ENCODE results near the gene MKNK2. TPM values are rescaled to one million over a fixed set of nuclear protein-coding genes. Genes with fewer than 3 reads are reported as not detected.
A peak's percentile ranks its signal among the peaks of the same experiment; 100 is the strongest.
"Not testable (repeated sequence)": the region's sequence is repeated elsewhere in the genome, so short reads cannot be mapped to it uniquely, and the experiment has no call there.

MKNK2 gene
- total and polyA plus RNA-seq, 3 experiments from 2014 or later: 50.8 to 147 (median 137) TPM

DNA sequence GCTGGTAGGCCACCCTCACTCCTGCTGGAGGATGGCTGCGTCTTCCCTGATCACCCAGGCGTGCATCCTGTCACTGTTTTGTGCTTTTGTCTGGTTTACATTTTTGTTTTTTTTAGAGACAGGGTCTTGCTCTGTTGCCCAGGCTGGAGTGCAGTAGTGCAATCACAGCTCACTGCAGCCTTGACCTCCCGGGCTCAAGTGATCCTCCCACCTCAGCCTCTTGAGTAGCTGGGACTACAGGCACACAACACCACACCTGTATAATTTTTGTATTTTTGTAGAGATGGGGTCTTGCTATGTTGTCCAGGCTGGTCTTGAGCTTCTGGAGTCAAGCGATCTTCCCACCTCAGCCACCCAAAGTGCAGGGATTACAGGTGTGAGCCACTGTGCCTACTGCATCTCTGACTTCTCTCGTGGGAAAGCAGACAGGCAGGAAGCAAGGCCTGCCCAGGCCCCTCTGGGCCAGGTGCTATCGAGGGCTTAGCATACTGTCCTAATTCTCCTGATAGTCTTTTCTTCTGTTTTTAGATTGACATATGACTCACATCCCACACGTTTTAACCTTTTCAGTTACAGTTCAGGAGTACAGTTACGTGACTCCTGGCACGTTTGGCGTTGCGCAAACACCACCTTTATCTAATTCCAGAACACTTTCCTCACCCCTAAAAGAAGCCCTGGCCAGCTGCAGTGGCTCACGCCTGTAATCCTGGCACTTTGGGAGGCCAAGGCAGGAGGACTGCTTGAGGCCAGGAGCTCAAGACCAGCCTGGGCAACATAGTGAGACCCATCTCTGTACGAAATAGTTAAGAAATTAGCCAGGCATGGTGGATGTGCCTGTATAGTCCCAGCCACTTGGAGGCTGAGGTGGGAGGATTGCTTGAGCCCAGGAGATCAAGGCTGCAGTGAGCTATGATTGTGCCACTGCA is 35.9 kb upstream of the MKNK2 start:
- CTCF ChIA-PET: interaction anchor here (0.8 to 1.6 kb wide), 6 partner anchors 9 to 68 kb away, joined by 3 to 5 read pairs (median 4); partner anchors contain the start of genes MKNK2 and MOB3A
- H3K9me3 ChIP-seq (ENCODE audit: low read length); H3K27me3 ChIP-seq (ENCODE audit: insufficient read depth, low read length, poor library complexity, severe bottlenecking); H3K9me3 Mint-ChIP-seq; DNase-seq; H3K36me3 ChIP-seq (ENCODE audit: insufficient read depth, low read length); H3K27me3 Mint-ChIP-seq: not testable (repeated sequence)
- H3K4me1 ChIP-seq (ENCODE audit: insufficient read depth, low read length): peaks cover 73% of the 10 kb centered on the region
- H3K27ac ChIP-seq (ENCODE audit: low read depth, low read length): peak overlapping the region; percentile 77
- Mint-ChIP-seq H3K36me3 (peaks cover 2 to 33% (median 4%) of the 10 kb centered on the region in 3 donors), H3K4me1 (peaks cover 66 to 75% (median 70%) of the 10 kb centered on the region in 3 donors), H3K4me3 (peak overlapping the region; percentile 66 to 89 (median 76)), H3K27ac (peak overlapping the region; percentile 87 to 98 (median 94))
- H3K4me3 ChIP-seq (ENCODE audit: low read length): peak overlapping the region; percentile 47
- POLR2A ChIA-PET: interaction anchor here (0.6 to 1.1 kb wide), 3 partner anchors 17 to 25 kb away, joined by 3 to 5 read pairs (median 4); no protein-coding TSS in a partner anchor

DNA sequence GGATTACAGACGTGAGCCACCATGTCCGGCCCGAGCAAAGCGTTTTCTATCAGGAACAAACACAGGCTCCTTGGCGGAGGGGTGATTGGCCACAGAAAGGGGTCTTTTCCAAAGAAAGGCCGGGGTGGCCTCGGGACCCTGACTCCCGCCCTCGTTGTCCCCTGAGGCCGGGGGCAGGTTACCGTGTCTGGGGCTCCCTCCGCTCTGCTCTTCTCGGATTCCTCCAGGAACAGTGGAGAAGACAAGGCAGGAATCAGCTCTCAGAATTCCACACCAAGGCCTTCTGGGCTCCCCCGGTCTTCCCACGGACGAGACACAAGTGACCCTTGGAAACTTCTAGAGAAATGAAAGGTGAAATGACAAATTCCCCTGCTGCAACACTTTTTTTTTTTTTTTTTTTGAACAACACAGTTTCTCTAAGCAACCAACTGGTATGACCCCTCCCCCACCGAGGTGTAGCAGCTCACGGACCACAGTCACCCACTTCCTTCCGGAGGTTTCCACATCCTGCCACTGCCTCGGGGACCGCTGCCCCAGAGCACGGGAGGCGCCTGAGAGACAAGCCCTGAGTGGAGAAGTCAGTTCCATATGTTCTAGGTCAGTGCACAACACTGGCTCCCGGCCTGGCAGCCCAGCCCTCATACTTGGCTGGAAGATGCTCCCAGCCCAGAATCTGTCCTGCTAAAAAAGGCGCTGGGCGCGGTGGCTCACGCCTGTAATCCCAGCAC is 34.1 kb upstream of the MKNK2 start:
- H3K36me3 ChIP-seq (ENCODE audit: insufficient read depth, low read length): peaks cover 8% of the 10 kb centered on the region
- Mint-ChIP-seq H3K27me3 (peaks cover 0 to 7% of the 10 kb centered on the region in 2 donors), H3K4me1 (peaks cover 70 to 78% (median 75%) of the 10 kb centered on the region in 3 donors), H3K27ac (peak overlapping the region; percentile 94 to 100 (median 98)), H3K9me3 (peaks cover 0 to 4% (median 2%) of the 10 kb centered on the region in 5 donors), H3K4me3 (peak overlapping the region; percentile 88 to 99 (median 97)), H3K36me3 (peaks cover 4 to 39% (median 5%) of the 10 kb centered on the region in 3 donors)
- ChIA-PET POLR2A (interaction anchor here (0.6 to 1.4 kb wide), 10 partner anchors 10 to 467 kb away, joined by 3 to 17 read pairs (median 5); partner anchors contain the start of genes ABHD17A, DOT1L and MOB3A), CTCF (interaction anchor here (0.7 to 6.2 kb wide), 5 partner anchors 9 to 188 kb away, joined by 3 to 49 read pairs (median 3); partner anchors contain the start of gene MOB3A)
- peak overlapping the region; percentile 83 for H3K4me3 ChIP-seq (ENCODE audit: low read length)
- peak overlapping the region; percentile 99 for H3K27ac ChIP-seq (ENCODE audit: low read depth, low read length)
- H3K27me3 ChIP-seq (ENCODE audit: insufficient read depth, low read length, poor library complexity, severe bottlenecking): no peaks in the 10 kb centered on the region
- no peaks in the 10 kb centered on the region for H3K9me3 ChIP-seq (ENCODE audit: low read length)
- H3K4me1 ChIP-seq (ENCODE audit: insufficient read depth, low read length): peaks cover 77% of the 10 kb centered on the region
- DNase-seq: peak; percentile 87 to 98 (median 96)

DNA sequence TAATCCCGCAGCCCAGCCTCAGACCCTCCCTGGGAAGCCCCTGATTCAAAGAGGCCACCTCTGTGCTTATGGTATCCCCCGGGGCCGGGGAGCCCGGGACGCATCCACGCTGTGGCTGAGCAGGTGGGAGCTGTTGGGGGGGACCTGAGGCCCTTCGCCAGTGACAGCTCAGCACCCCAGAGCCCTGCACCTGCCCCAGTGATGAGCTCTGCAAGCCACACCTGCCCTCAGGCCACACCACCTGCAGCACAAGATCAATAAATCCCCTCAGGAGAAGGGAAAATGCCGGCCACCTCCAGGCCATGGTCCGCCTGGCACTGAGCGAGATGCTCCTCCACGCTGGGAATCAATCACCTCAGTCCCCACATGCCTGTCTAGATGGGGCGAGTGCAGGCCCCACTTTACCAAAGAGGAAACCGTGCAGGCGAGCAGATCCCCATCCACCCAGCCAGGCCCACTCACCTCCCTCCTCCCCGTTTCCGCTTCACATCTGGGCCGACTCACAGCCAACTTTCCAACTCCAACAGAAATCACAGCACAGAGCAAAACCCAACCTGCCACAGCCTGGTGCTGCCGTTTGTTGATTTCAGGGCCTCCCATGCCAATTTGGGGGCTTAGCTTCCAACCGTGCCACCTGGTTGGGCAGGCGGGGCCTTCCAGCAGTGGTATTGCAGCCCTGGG is 32.3 kb upstream of the MKNK2 start:
- peak overlapping the region; percentile 88 to 99 (median 97) for H3K4me3 Mint-ChIP-seq
- Histone ChIP-seq H3K27ac (ENCODE audit: low read depth, low read length) (peak overlapping the region; percentile 99), H3K9me3 (ENCODE audit: low read length) (no peaks in the 10 kb centered on the region), H3K27me3 (ENCODE audit: insufficient read depth, low read length, poor library complexity, severe bottlenecking) (no peaks in the 10 kb centered on the region), H3K4me3 (ENCODE audit: low read length) (peak overlapping the region; percentile 83), H3K4me1 (ENCODE audit: insufficient read depth, low read length) (peaks cover 70% of the 10 kb centered on the region), H3K36me3 (ENCODE audit: insufficient read depth, low read length) (peaks cover 21% of the 10 kb centered on the region)
- peaks cover 4 to 58% (median 6%) of the 10 kb centered on the region in 3 donors for H3K36me3 Mint-ChIP-seq
- peaks cover 0 to 4% (median 2%) of the 10 kb centered on the region in 5 donors for H3K9me3 Mint-ChIP-seq
- POLR2A ChIA-PET: interaction anchor here (0.7 to 2.4 kb wide), 7 partner anchors 9 to 68 kb away, joined by 3 to 19 read pairs (median 5); partner anchors contain the start of genes AP3D1, IZUMO4 and MOB3A
- peak; percentile 56 to 84 (median 75) for DNase-seq
- peaks cover 66 to 79% (median 68%) of the 10 kb centered on the region in 3 donors for H3K4me1 Mint-ChIP-seq
- peaks cover 0 to 7% of the 10 kb centered on the region in 2 donors for H3K27me3 Mint-ChIP-seq
- CTCF ChIA-PET: interaction anchor here (1.6 to 6.2 kb wide), 5 partner anchors 11 to 64 kb away, joined by 6 to 49 read pairs (median 8); partner anchors contain the start of gene MOB3A
- peak overlapping the region; percentile 94 to 100 (median 98) for H3K27ac Mint-ChIP-seq

DNA sequence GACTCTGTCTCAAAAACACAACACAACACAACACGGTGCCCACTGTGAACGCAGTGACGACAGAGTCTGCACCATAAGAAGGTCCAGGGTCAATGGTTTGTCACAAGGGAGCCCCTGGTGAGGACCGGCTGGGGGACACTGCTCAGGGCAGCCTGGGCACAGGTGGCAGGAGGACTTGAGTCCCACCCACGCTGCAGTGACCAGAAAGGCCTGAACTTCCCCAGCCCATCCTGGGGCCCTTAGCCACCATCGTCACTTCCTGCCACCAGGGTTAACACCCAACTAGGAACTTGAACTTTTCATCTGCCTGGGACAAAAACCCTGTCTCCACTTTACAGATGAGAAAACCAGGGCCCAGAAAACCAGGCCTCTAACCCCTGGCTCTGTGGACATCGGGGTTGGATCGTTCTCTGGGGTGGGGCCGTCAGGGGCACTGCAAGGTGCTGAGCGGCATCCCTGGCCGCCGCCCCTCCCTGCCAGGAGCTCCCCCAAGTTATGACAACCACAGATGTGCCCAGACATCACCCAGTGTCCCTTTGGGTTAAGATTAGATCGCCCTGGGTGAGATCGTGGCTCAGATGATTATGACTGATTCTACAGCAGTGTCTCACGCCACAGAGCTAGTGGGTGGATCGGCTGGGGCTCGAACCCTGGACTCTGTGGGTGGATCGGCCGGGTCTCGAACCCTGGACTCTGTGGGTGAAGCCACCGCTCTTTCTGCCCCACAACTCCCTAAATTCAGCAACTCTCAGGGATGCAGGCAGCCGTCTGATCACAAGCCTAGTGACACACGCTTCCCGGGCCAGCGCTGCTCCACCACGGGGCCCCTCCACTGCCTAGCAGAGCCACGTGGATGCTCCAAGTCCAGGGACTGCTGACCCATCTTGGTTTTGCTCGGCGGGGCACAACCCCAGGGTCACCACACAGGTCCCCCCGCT is 31.1 kb upstream of the MKNK2 start:
- CTCF ChIA-PET: interaction anchor here (1.1 to 6.2 kb wide), 5 partner anchors 12 to 65 kb away, joined by 3 to 49 read pairs (median 8); partner anchors contain the start of gene MOB3A

DNA sequence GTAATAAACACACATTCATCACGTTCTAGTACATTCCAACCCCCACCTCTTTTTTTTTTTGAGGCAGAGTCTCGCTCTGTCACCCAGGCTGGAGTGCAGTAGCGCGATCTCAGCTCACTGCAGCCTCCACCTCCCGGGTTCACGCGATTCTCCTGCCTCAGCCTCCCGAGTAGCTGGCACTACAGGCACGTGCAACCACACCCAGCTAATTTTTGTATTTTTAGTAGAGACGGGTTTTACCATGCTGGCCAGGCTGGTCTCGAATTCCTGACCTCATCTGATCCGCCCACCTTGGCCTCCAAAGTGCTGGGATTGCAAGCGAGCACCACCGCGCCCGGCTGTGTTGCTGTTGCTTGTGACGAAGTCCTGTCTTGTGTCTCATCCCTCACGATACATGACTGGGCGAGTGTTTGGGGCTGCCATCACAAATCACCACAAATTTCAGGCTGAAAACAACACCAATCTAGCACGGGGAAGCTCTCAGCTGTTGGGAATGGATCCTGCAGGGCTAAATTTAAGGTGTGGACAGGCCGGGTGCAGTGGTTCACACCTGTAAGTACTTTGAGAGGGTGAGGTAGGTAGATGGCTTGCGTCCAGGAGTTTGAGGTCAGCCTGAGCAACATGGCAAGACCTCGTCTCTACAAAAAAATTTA is 29.4 kb upstream of the MKNK2 start:
- peak overlapping the region; percentile 16 for H3K27ac ChIP-seq (ENCODE audit: low read depth, low read length)
- Mint-ChIP-seq H3K4me1 (peaks cover 46 to 61% (median 48%) of the 10 kb centered on the region in 3 donors), H3K4me3 (peak overlapping the region; percentile 56 to 99 (median 94)), H3K27me3 (peaks cover 0 to 7% of the 10 kb centered on the region in 2 donors), H3K27ac (peak overlapping the region; percentile 71 to 100 (median 98)), H3K36me3 (peaks cover 4 to 84% (median 6%) of the 10 kb centered on the region in 3 donors), H3K9me3 (peaks cover 0 to 3% (median 2%) of the 10 kb centered on the region in 5 donors)
- peaks cover 51% of the 10 kb centered on the region for H3K4me1 ChIP-seq (ENCODE audit: insufficient read depth, low read length)
- ChIA-PET CTCF (interaction anchor here (6.2 kb wide), 1 partner anchor 11 kb away, joined by 49 read pairs; no protein-coding TSS in a partner anchor), POLR2A (no interaction called here)
- no peak for DNase-seq
- no peaks in the 10 kb centered on the region for H3K27me3 ChIP-seq (ENCODE audit: insufficient read depth, low read length, poor library complexity, severe bottlenecking)
- H3K9me3 ChIP-seq (ENCODE audit: low read length): no peaks in the 10 kb centered on the region
- peaks cover 43% of the 10 kb centered on the region for H3K36me3 ChIP-seq (ENCODE audit: insufficient read depth, low read length)
- peak overlapping the region; percentile 29 for H3K4me3 ChIP-seq (ENCODE audit: low read length)

More for the DNA sequence above, 31.1 kb upstream of the MKNK2 start:
- peak; percentile 45 to 80 (median 70) for DNase-seq
- H3K36me3 ChIP-seq (ENCODE audit: insufficient read depth, low read length): peaks cover 32% of the 10 kb centered on the region
- H3K27ac ChIP-seq (ENCODE audit: low read depth, low read length): peak overlapping the region; percentile 99
- Mint-ChIP-seq H3K27ac (peak overlapping the region; percentile 94 to 100 (median 98)), H3K36me3 (peaks cover 4 to 69% (median 6%) of the 10 kb centered on the region in 3 donors), H3K4me1 (peaks cover 55 to 71% (median 57%) of the 10 kb centered on the region in 3 donors), H3K4me3 (peak overlapping the region; percentile 88 to 99 (median 97)), H3K27me3 (peaks cover 0 to 7% of the 10 kb centered on the region in 2 donors), H3K9me3 (peaks cover 0 to 4% (median 2%) of the 10 kb centered on the region in 5 donors)
- POLR2A ChIA-PET: interaction anchor here (1.4 to 2.4 kb wide), 3 partner anchors 10 to 32 kb away, joined by 5 to 19 read pairs (median 10); partner anchors contain the start of genes IZUMO4 and MOB3A
- no peaks in the 10 kb centered on the region for H3K27me3 ChIP-seq (ENCODE audit: insufficient read depth, low read length, poor library complexity, severe bottlenecking)
- peak overlapping the region; percentile 83 for H3K4me3 ChIP-seq (ENCODE audit: low read length)
- H3K4me1 ChIP-seq (ENCODE audit: insufficient read depth, low read length): peaks cover 67% of the 10 kb centered on the region
- no peaks in the 10 kb centered on the region for H3K9me3 ChIP-seq (ENCODE audit: low read length)

DNA sequence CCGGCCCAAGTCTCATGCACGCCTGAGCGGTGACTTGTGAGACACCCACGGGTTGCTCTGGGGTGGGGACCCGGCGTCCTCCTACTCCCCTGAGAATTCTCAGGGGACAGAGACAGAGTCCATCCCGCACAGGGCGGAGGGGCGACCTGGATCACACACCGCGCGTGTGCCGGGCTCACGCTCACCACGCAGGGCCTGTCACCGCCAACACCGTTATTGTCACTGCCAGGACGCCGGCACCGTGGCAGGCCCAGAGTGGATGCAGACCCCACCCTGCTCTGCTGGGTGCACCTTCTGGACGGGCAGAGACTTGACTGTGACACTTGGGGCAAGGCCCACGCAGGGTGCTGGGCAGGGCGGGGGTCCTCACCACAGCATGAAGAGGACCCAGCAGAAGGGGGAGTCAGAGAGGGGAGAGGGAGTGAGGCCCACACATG is 28.8 kb upstream of the MKNK2 start:
- Histone ChIP-seq H3K4me3 (ENCODE audit: low read length) (no peak overlapping the region), H3K27me3 (ENCODE audit: insufficient read depth, low read length, poor library complexity, severe bottlenecking) (no peaks in the 10 kb centered on the region), H3K36me3 (ENCODE audit: insufficient read depth, low read length) (peaks cover 48% of the 10 kb centered on the region), H3K9me3 (ENCODE audit: low read length) (no peaks in the 10 kb centered on the region), H3K4me1 (ENCODE audit: insufficient read depth, low read length) (peaks cover 55% of the 10 kb centered on the region), H3K27ac (ENCODE audit: low read depth, low read length) (no peak overlapping the region)
- peak overlapping the region; percentile 50 to 99 (median 90) for H3K27ac Mint-ChIP-seq
- H3K4me1 Mint-ChIP-seq: peaks cover 42 to 56% (median 43%) of the 10 kb centered on the region in 3 donors
- H3K36me3 Mint-ChIP-seq: peaks cover 0 to 84% (median 6%) of the 10 kb centered on the region in 3 donors
- H3K27me3 Mint-ChIP-seq: peaks cover 0 to 3% of the 10 kb centered on the region in 2 donors
- ChIA-PET POLR2A (no interaction called here), CTCF (no interaction called here)
- peak overlapping the region; percentile 52 to 99 (median 94) for H3K4me3 Mint-ChIP-seq
- no peak for DNase-seq
- no peaks in the 10 kb centered on the region for H3K9me3 Mint-ChIP-seq
